HepG2 (cell line): Measurements from ENCODE around the gene PCDHGB6. TPM values are rescaled to one million over a fixed set of nuclear protein-coding genes. Genes with fewer than 3 reads are reported as not detected.
"Not testable (repeated sequence)": the region's sequence is repeated elsewhere in the genome, so short reads cannot be mapped to it uniquely, and the experiment has no call there.

Experiments used
- ATAC-seq: fragments of 200-7000 bp; cut with Tn5 transposase; 3 replicates; pipeline ENCODE4 v1.9.1; 2020; ENCODE audit warnings: mild to moderate bottlenecking, moderate library complexity
- BruUV-seq: library from RNA; stranded (reverse); fragments of 400-500 nt; replicated peaks from 2 replicates; lab custom pipeline; 2021; lab: Mats Ljungman, UMichigan
- CTCF ChIA-PET: fragments of 300-600 bp; formaldehyde crosslinking; extraction: SDS; loops from one replicate; lab custom pipeline; 2021; ENCODE audit warnings: low total read pairs, inconsistent platforms, low intra/inter-chr PET ratio; lab: Yijun Ruan, JAX
- POLR2A ChIA-PET: fragments of 350-600 bp; sonication (Branson Sonifier 250); formaldehyde crosslinking; loops from one replicate; lab custom pipeline; 2020; ENCODE audit warnings: antibody characterized with exemption, inconsistent platforms; lab: Yijun Ruan, JAX
- DNase-seq: peaks from one replicate; pipeline ENCODE4 v3.0.0-alpha.2; 2015; ENCODE audit warnings: low spot score
- FAIRE-seq: peaks from 3 replicates; lab custom pipeline; 2011; peaks lifted over from hg19 to GRCh38; lab: Jason Lieb, UNC
- H2AFZ ChIP-seq: one replicate; pipeline ENCODE4 v1.6.1; 2011; ENCODE audit warnings: low read length, inconsistent platforms
- H3K27ac ChIP-seq: fragments of 300-600 bp; 3 replicates; pipeline ENCODE4 v1.8.0; 2011; ENCODE audit warnings: mixed run types, mild to moderate bottlenecking, mixed read lengths, low read length, inconsistent platforms; ENCODE audit not compliant: insufficient read depth; ENCODE audit errors: extremely low read length
- H3K27me3 ChIP-seq, 2 experiments: fragments of 200-600 bp in 1 of 2; 2 replicates in 1 of 2; 3 replicates in 1 of 2; pipeline versions ENCODE4 v1.6.0 to v1.8.0; 2011; ENCODE audit warnings: low read length in 2 of 2, mild to moderate bottlenecking in 2 of 2, moderate library complexity in 2 of 2, inconsistent platforms in 1 of 2; ENCODE audit not compliant: insufficient read depth in 2 of 2, control insufficient read depth in 1 of 2
- H3K36me3 ChIP-seq, 2 experiments: fragments of 200-600 bp in 1 of 2; replicated peaks in 1 of 2; 2 replicates in 1 of 2; 3 replicates in 1 of 2; pipeline versions ENCODE4 v1.5.1 to v1.8.0; 2011; ENCODE audit warnings: low read length in 2 of 2, inconsistent platforms in 1 of 2; ENCODE audit not compliant: insufficient read depth in 2 of 2, control insufficient read depth in 1 of 2
- H3K4me1 ChIP-seq: 2 replicates; pipeline ENCODE4 v1.5.1; 2012; ENCODE audit warnings: low read length, inconsistent platforms; ENCODE audit not compliant: insufficient read depth
- H3K4me2 ChIP-seq: 2 replicates; pipeline ENCODE4 v1.6.0; 2011; ENCODE audit warnings: low read depth, low read length, inconsistent platforms
- H3K4me3 ChIP-seq, 3 experiments: fragments of 200-600 bp in 1 of 3; sonication (generic), shearing (Covaris generic) in 1 of 3; replicated peaks in 1 of 3; 2 replicates each; pipeline ENCODE4 v1.5.1; 2011 to 2016; ENCODE audit warnings: low read length in 3 of 3, inconsistent platforms in 2 of 3, low read depth in 2 of 3, mild to moderate bottlenecking in 2 of 3, control low read depth in 1 of 3, mixed read lengths in 1 of 3; ENCODE audit not compliant: insufficient read depth in 1 of 3
- H3K79me2 ChIP-seq: one replicate; pipeline ENCODE4 v1.6.1; 2011; ENCODE audit warnings: low read length, inconsistent platforms; ENCODE audit not compliant: insufficient read depth
- H3K9ac ChIP-seq: 2 replicates; pipeline ENCODE4 v1.6.0; 2011; ENCODE audit warnings: mild to moderate bottlenecking, low read depth, low read length, inconsistent platforms; ENCODE audit not compliant: insufficient read depth
- H3K9me3 ChIP-seq: 2 replicates; pipeline ENCODE4 v1.5.1; 2012; ENCODE audit warnings: mild to moderate bottlenecking, low read length
- H4K20me1 ChIP-seq: 2 replicates; pipeline ENCODE4 v1.6.0; 2011; ENCODE audit warnings: inconsistent platforms, mild to moderate bottlenecking, low read length, moderate library complexity; ENCODE audit not compliant: insufficient read depth
- ZNF3 ChIP-seq: IDR thresholded peaks from 2 replicates; pipeline ENCODE4 v1.7.0; 2017; ENCODE audit warnings: inconsistent platforms
- WGBS: methylation state at CpG from one replicate; pipeline ENCODE4 v1.1.6; 2017; ENCODE audit warnings: low lambda C conversion rate; 5-methylcytosine and 5-hydroxymethylcytosine counted together
- in situ Hi-C: cut with HindIII; loops from 2 replicates; pipeline ENCODE4 v1.10.0; 2017; ENCODE audit warnings: low pct_unique_long_range_greater_than_20kb; ENCODE audit not compliant: extremely low pct_ligation_motif_present
- intact Hi-C: fragments of 100-400 bp; cut with micrococcal nuclease; formaldehyde crosslinking; loops from one replicate; pipeline ENCODE4 v1.10.0; 2022; ENCODE audit not compliant: unreplicated experiment
- polyA plus RNA-seq, 8 experiments: library from polyadenylated mRNA; depleted of rRNA in 3 of 8; stranded (reverse) in 7 of 8; unstranded in 1 of 8; fragments of >200 nt; fragmentation: Illumina TruSeq in 4 of 8; extraction: Trizol in 4 of 8; gene quantifications; 2 replicates each; pipeline versions ENCODE4 v1.2.1 to v1.2.3, GENCODE V29; 2011 to 2016; ENCODE audit warnings: low read depth in 4 of 8, missing spikeins in 1 of 8, mixed read lengths in 1 of 8; ENCODE audit not compliant: insufficient read depth in 1 of 8
- total RNA-seq, 5 experiments: library from RNA; depleted of rRNA; stranded (reverse); fragments of >200 nt; fragmentation: Illumina TruSeq; extraction: Trizol; gene quantifications; 2 replicates each; pipeline ENCODE4 v1.2.3, GENCODE V29; 2016; ENCODE audit warnings: low read depth in 1 of 5

The PCDHGB6 gene
- total and polyA plus RNA-seq, 2 of the 13 experiments (the other 11 are each of a cell fraction or from before 2014, with no cell fraction given): 0.01 to 0.20 TPM

GRCh38 chr5:141432308-141432707 is 24.5 kb downstream of the PCDHGB6 start:
- H3K27ac ChIP-seq, CTCF ChIA-PET, H3K9ac ChIP-seq, H3K4me1 ChIP-seq, H3K27me3 ChIP-seq, H4K20me1 ChIP-seq, H3K4me2 ChIP-seq, H3K36me3 ChIP-seq, BruUV-seq, DNase-seq, H2AFZ ChIP-seq, in situ Hi-C loops, ATAC-seq, H3K79me2 ChIP-seq, POLR2A ChIA-PET, H3K4me3 ChIP-seq, FAIRE-seq, intact Hi-C loops: not testable (repeated sequence)
- 86% methylated on average over 8 of the region's 38 CpGs for WGBS
- peaks cover 19% of the 10 kb centered on the region; the same call in 1 of the 2 replicates for H3K9me3 ChIP-seq

GRCh38 chr5:141432726-141433125 is 24.9 kb downstream of the PCDHGB6 start:
- H3K4me1 ChIP-seq, H3K4me2 ChIP-seq, BruUV-seq, H2AFZ ChIP-seq, H3K4me3 ChIP-seq, H3K9ac ChIP-seq, intact Hi-C loops, H3K36me3 ChIP-seq, DNase-seq, CTCF ChIA-PET, H3K27ac ChIP-seq, FAIRE-seq, H4K20me1 ChIP-seq, POLR2A ChIA-PET, H3K27me3 ChIP-seq, ATAC-seq, in situ Hi-C loops, H3K79me2 ChIP-seq: not testable (repeated sequence)
- WGBS: 82% methylated on average over 26 of the region's 29 CpGs
- peaks cover 19% of the 10 kb centered on the region; the same call in 1 of the 2 replicates for H3K9me3 ChIP-seq

DNA sequence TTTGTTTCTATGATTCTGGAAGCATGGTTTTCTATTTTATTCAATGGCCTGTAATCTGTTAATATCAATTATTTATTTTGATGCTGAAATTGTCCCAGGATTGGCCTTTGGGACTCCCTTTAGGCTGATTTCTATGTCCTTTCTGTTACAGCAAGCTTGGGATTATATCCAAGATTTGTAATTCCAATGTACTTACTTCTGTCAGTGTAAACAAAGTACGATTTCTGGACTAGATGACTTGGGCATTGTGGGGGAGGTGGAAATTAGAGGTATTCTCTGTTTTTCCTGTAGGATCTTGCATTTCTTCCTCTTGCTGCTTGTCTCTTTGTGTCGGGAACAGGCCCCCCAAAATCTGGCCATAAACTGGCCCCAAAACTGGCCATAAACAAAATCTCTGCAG is 26.2 kb downstream of the PCDHGB6 start:
- Histone ChIP-seq H3K27me3 (no peaks in the 10 kb centered on the region), H3K9me3 (peaks cover 19% of the 10 kb centered on the region; the same call in 1 of the 2 replicates), H3K4me2 (no peak overlapping the region), H3K4me1 (no peaks in the 10 kb centered on the region), H2AFZ (no peak overlapping the region), H3K27ac (no peak overlapping the region), H3K9ac (no peak overlapping the region), H3K4me3 (no peak overlapping the region), H3K36me3 (no peaks in the 10 kb centered on the region)
- in situ Hi-C loops: no loop called here
- ChIA-PET CTCF (no interaction called here), POLR2A (no interaction called here)
- BruUV-seq: no TSS peak
- WGBS: 25% methylated on average over 2 of the region's 2 CpGs
- TF ChIP-seq ZNF3: no peak
- TF ChIP-seq, all 625 proteins: peak for 0
- Histone ChIP-seq H3K79me2 (no peaks in the 10 kb centered on the region), H4K20me1 (no peaks in the 10 kb centered on the region)
- intact Hi-C loops: no loop called here
- FAIRE-seq (no peak), ATAC-seq (no peak), DNase-seq (no peak)
